ENCODE results near the gene MTHFR. TPM values are rescaled to one million over a fixed set of nuclear protein-coding genes. Genes with fewer than 3 reads are reported as not detected.

MTHFR gene
- total RNA-seq: 26.6 and 32.0 TPM in 2 replicates

DNA sequence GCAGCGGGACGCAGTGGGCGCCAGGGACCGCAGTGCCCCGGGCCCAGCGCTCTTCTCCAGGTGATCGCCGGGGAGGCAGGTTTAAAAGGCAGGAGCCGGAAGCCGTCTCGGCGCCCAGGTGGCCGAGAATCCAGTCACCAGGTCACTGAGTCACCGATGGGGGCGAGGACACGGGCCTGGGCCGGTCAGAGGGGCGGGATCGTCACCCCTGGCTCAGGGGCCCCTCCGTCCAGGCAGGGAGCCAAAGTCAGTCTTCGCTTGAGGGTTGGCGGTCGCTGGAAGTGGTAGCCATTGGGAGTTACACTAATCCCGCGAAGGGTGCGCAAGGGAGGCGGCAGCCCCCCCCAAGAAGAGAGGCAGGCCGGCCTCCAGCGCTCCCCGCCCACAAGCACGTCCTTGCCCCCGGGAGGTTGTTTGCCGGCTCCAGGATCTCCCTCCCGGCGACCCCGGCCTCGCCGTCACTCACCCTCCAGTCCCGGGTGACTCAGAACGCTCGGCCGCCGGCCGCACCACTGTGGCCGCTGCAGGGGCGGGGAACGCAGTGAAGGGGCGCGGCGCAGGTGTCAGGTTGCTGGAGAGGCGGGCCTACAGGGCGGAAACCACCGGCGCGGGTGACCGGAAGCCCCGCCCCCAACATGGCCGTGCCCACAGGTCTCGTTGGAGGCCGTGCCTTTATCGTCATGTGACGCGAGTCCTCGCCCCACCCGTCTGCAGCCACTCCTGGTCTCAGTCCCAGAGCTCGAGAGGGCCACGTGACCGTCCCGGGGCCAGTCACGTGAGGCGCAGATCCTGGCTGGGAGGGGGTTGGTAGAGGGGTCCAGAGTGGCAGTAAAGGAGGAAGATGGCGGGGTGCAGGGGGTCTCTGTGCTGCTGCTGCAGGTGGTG is at the start of gene MTHFR, which contains the start of gene CLCN6:
Gene MTHFR, minus strand, starts transcription at position 543 of the 885 bp plus-strand sequence. CDS start 2,848 bp downstream, outside the sequence.
Gene CLCN6, plus strand, starts transcription at position 770 of the 885 bp plus-strand sequence. Its CDS starts 72 bp downstream, at position 842.

DNA sequence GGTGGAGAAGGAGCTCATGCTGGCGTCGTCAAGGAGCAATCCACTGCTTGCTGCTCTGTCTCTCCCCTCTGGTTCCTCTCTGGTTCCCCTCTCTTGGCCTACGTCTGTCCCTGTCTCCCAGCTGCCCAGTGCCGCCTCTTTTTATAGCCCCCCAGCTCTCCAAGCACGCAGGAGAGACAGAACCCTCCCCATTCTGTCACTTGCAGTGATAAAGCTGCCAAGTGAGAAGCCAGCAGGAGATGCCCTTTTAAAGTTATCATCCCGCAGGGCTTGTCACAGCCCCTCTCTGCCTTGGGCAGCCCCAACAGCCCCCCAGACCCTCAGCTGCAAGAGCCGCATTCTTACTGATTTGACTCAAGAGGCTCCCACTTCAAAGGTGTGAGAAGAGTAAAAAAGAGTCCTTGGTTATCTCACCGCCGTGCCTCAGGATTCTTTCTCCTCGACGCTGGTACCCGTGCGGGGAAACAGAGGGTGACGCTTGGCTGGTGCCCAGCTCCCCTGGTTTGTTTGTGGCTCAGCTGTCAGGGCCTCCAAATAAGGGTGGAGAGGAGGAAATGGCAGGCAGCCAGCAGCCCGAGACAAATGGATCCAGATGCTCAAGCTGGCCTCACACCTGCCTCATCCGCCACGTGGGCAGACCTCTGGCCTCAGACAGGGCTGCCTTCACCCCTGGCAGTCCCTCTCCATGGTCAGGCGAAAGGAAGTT is 42.1 kb upstream of the MTHFR start, which contains the start of gene NPPA:
Gene NPPA, minus strand, starts transcription at position 117 of the 706 bp plus-strand sequence. Its CDS starts 99 bp downstream, at position 18.

DNA sequence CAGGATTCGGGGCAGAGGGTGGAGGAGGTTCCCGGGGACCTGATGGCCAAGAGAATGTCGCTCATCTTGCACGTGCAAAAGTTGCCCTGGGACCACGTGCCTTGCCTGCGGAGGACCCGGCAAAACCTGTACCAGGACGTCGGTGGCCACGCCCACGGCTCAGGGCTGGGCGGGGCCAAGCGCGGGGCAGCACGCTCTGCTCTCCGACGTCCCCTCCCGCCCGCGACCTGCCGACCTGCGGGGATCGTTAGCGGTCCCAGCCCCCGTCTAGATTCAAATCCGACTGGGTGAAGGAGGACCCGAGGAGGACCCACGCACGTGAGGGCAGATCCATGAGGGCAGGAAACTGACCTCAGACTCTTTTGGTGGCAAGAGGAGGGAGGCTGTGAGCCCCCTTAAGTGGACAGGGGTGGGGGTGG is 43.8 kb downstream of the MTHFR start, which contains the start of gene C1orf167:
Gene C1orf167, plus strand, starts transcription at position 206 of the 419 bp plus-strand sequence. CDS start 2,208 bp downstream, outside the sequence.

DNA sequence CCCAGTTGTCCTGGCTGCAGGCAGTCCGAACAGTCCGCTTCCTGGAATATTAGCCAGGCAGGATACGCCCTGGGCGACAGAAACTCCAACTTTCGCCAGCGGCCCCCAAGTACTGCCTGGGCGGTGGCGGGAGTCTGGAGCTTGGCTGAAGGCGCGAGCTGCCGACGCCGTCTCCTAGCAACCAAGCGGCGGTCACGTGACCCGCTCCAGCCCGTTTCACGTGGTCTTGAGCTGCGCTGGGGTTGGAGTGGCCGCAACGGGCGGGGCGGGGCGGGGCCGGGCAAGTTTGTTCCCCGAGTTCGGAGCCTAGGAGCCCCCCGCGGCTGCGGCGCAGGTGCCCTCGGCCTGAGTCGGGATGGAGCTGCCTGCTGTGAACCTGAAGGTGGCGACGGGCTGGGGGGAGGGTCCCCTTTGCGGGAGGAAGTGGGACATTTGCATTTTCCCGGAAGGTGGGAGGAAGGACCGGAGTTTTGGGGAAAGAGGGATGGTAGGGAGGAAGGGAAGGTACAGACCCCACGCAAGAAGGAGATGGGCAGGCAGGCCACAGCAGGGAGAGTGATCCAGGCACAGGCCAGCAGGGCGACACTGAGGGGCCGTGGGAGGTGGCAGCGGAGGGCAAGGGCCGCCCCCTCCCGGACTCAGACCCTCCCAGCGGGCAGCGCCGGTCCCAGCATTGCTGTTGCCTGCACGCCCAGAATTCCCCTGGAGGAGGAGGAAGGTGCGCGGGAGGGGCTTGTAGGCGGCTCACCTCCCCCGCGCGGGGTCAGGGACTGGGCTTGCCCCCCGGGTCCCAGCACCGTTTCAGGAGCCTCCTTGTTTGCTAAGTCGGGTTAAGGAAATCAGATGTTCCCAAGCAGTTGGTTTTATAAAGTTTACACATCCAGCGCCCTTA is 69.7 kb downstream of the MTHFR start, which contains the start of gene AGTRAP:
Gene AGTRAP, plus strand, starts transcription at position 283 of the 892 bp plus-strand sequence. Its CDS starts 73 bp downstream, at position 356.

Small RNA genes within 50 kb of the gene (small RNA-seq; reads per million reads assigned to genes)
- gene RF02156: not detected
- not detected for gene RF02157
- gene RF02158: not detected

Other genes starting within 250 kb of the MTHFR start
- gene FBXO2, start 151.5 kb downstream of the MTHFR start, total RNA-seq: under 0.01 TPM in 1 of 2 replicates, not detected in the other
- 8.0 and 8.1 TPM in 2 replicates for gene FBXO44, start 151.1 kb downstream of the MTHFR start, total RNA-seq
- gene FBXO6, start 141.8 kb downstream of the MTHFR start, total RNA-seq: 2.2 and 2.9 TPM in 2 replicates
- gene MAD2L2, start 124.8 kb downstream of the MTHFR start, total RNA-seq: 36.6 and 41.2 TPM in 2 replicates
- gene DRAXIN, start 114.3 kb downstream of the MTHFR start, total RNA-seq: under 0.01 TPM in 2 replicates
- 34.2 and 45.6 TPM in 2 replicates for gene AGTRAP, start 69.8 kb downstream of the MTHFR start, total RNA-seq
- not detected in 2 replicates for gene C1orf167, start 43.8 kb downstream of the MTHFR start, total RNA-seq
- gene CLCN6, start 227 bp upstream of the MTHFR start, total RNA-seq: 15.1 and 23.7 TPM in 2 replicates
- not detected in 2 replicates for gene NPPA, start 41.8 kb upstream of the MTHFR start, total RNA-seq
- not detected in 2 replicates for gene NPPB, start 53.0 kb upstream of the MTHFR start, total RNA-seq
- gene KIAA2013, start 120.5 kb upstream of the MTHFR start, total RNA-seq: 49.6 and 58.6 TPM in 2 replicates
- gene PLOD1, start 128.8 kb upstream of the MTHFR start, total RNA-seq: 221 and 251 TPM in 2 replicates
- 47.4 and 61.6 TPM in 2 replicates for gene MFN2, start 174.5 kb upstream of the MTHFR start, total RNA-seq
- 23.1 and 24.4 TPM in 2 replicates for gene MIIP, start 213.5 kb upstream of the MTHFR start, total RNA-seq